ENCODE results near the gene ADGRB3.
A peak's percentile ranks its signal among the peaks of the same experiment; 100 is the strongest.

The ADGRB3 gene

DNA sequence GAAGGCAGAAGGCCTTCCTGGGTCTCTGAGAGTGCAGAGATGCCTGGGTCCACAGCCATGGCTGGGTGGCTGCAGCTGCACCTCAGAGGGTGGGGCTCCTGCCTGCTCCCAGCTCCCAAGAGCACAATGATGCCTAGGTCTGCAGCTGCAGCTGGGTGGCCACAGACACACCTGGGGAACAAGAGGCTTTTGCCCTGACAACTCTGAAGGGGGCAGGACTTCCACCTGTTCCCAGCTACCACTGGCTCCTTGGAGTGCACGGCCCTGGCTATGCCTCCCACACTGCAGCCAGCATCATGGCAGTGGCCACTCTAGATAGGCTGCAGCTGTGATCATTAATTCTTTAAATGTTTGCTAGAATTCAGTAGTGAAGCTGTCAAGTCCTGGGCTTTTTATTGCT, 511.3 kb downstream of the ADGRB3 start:
- no peak for DNase-seq

DNA sequence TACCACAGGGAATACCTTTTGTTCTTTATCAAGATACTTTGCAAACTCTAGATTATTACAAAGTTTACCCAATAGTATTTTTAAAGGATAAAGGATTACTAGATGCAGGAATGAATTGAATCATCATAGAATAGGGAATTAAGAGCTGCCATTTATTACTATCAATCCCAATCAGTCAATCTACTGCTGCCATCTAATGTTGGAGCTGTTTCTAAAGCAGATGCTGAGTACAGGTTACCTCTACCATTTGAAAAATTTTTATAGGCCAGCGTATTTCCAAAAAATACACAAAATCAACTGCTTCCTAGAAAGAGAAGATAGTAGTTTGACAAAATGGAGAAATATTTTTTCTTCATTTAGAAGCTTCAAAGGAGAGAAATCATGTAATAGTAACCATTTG, 520.4 kb downstream of the ADGRB3 start:
- no peak for DNase-seq

DNA sequence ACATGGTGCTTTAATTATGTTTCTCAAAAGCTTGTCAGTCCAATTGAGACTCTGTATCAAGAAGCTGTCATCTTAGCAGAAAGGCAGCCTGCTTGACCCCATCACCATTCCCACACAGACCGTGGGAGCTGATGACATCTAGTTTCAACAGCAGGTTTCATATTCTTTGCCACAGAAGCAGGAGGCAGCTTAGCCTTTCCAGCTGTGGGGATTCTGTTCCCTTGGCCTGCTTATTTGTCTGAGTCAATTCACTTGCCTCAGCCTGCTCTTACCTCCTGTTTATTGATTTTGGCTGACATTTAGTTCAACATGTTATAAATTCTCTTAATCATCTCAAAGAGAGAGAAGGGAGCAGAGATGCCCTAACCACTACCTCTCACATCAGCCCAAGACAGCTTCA, 527.7 kb downstream of the ADGRB3 start:
- DNase-seq = no peak

DNA sequence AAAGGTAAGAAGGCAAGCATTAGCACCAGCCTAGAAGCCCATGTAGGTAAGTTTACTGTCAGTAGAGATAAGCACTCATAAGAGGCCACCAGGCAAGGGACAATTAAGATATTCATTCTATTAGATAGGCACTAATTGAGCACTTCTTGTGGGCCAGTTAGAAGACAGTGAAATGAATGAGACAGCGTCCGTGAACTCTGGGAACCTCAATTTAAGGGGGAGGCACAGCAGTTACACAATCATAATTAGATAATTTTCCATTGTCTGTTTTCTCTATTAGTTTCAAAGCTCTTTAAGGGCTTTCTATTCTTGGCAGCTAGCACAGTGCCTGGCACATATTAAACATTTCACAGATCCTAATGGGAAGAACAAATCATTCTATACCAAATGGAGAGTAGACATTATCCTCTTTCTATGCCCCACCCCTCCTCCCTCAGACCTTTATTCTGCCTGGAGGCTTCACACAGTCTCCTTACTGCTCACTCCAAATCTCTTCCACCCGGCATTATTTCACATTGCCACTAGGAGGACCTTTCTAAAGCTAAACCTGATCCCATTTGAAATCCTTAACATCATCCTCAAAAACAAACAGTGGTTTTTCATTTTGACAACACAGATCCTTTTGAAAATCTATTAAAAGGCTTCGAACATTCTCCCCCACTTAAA, 529.6 kb downstream of the ADGRB3 start:
- DNase-seq = peak; percentile 48

DNA sequence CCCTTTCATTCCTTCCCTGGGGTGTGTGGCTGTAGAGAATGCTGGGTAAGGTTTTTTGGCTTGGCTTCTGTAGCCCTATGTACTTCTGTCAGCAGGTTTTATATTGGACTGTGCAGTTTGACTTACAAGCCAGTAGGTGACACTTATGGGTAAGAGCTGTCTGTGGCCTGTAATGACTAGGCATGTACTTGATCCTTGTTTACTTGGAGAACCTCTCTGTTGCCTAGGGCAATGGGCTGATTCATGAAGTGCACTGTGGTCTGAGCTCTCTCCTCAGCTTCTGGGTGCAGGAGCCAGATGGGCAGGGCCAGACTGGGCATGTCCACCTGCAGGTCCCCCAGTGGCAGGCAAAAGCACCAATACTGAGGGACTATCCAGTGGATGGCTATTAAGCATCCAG, 544.6 kb downstream of the ADGRB3 start:
- DNase-seq = peak; percentile 5

DNA sequence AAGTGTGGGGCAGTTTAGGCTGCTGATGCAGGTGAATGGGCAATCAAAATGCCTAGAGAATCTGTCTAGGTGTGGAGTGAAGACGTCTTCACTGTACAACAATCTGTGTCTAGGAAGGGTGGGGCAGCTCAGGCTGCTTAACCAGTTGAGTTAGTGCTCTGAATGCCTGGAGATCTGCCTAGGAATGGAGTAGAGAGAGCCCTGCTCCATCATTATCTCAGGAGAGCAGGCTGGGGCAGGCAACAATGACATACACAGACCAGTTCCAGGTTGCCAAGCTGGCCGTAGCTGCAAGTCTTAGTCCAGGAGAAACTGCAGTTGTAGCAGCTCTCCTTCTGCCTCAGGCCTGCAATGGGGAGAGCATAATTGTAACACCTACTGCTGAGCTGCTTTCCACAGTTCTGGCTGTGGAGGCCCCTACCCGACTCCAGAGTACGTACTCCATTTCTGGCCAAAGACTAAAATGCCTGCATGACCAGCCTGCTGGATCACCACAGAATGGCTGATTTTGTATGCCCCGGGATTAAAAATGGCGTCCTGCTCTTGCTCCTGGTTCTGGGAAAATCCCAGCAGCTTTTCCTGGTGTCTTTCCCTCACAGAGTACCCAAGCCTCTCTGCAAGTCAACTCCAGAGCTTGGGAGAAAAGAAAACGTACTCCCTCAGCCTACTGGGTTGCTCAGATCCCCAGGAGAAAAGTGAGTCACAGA, 545.4 kb downstream of the ADGRB3 start:
- DNase-seq = no peak

DNA sequence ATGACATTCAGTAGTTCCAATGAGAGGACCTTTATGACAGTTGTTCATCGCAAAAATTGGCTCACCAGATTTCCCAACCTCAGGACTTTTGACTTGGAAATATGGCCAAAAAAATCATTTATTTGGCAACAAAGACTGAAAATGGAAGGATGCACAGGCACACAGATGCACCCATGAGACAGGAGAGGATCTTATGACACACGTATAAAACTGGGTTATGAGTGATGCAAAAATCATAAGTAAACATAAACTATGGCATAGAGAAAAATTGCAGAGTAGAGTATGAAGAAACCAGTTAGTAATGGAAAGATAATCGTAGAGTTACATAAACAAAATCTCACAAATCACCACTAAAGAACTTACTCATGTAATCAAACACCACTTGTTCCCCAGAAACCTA, 546.9 kb downstream of the ADGRB3 start:
- DNase-seq = no peak

DNA sequence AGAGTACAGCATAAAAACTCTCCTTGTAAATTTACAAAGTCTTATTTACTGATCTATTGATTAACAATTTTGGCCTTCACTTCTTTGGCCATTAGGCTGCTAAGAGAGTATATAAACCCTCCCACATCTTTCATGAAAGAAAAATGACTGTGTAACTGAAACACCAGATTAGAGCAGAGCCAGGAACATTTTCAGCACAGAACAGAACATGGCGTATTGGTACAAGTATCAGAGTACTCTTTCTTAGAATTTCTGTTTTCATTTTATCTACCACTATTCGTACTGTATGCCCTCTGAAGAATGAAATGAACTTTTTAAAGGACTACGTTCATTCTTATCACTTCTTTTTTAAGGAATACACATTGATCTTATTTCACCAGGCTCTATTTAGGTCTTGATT, 550.2 kb downstream of the ADGRB3 start:
- DNase-seq = no peak

DNA sequence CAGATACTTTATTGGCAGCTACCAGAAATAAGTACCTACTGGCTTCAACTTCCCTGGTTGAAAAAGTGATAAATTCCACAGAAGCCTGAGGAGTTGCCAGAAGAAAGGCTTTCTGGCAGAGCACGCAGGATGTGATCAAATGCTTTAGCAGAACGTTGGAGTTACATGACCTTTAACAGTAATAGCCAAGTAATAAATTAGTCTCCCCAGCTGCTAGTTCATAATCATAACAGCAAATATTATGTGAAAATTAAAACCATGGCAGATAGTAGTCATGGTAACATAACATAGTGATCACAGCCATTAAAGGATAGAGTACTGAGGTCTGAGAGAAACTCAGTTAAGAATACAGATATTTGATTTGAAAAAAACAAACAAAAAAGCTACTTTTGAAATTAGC, 567.7 kb downstream of the ADGRB3 start:
- DNase-seq = no peak

DNA sequence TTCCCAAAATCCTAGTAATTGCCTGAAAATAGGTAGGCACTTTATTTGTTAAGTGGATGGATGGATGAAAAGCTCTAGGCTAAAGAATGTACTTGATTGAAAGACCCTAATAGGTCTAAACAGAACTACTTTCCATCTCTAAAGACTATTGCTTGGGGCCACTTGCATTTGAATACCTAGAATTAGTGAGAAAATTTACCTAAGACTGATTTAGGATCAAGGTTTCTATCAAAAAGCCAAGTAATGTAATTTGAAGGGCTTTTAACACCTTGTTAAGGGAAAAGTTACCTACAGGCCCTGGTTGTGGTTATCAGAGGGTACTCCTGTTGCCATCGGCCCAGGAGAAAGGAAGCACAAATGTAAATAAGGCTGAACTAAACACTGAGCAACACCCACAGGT, 581.0 kb downstream of the ADGRB3 start:
- no peak for DNase-seq

DNA sequence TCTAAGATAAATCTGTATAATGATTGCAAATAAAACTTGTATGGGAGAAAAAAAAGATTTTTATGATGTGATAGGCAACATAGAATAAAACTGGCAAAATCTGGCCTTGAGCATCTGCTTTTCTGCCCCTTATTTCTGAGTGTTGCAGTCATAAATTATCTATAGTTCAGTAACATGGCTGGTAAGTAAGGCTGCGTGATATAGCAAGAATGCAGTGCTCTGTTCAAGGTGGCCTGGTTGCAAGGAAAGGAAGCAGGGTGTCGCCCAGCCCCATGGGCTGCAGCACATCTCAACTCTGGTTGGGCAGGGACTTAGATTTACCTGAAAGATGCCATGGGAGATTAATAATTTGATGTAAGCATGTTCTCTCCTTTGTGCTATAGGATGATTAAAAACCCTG, 582.3 kb downstream of the ADGRB3 start:
- DNase-seq = no peak

DNA sequence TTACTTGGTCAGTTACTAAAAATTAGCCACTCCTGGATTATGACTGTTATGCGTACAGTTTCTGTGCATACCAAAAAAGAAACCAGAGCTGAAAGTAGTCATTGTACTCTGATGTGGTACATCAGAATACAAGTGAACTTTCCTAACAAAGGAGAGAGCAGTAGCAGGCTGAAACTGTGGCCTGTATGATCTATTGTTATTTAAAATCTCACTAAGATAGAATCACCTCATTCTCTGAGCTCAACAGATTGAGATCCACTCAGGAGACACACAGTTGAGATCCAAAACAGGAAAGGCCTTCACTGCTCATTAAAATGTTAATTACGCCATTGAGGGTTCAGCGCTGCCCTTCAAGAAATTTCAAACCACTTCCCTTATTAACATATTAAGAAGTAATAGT, 585.3 kb downstream of the ADGRB3 start:
- no peak for DNase-seq

DNA sequence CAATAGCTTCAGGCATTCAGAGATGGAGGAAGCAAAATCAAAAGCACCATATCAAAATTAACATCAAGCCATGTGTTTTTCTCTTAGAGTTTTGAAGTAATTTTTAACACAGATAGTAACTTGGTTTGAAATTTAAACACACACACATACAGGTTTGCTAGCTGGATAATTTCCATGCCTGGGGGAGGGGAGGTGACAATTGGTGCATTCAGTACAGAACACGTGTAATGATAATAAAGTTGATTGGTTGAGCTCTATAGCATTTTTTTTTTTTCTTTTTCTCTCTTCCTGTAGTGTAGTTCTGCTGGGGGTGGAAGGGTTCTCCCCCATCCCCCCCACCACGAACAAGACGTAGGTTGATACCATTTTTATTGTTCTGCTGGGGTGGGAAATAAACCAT, 596.9 kb downstream of the ADGRB3 start:
- no peak for DNase-seq

DNA sequence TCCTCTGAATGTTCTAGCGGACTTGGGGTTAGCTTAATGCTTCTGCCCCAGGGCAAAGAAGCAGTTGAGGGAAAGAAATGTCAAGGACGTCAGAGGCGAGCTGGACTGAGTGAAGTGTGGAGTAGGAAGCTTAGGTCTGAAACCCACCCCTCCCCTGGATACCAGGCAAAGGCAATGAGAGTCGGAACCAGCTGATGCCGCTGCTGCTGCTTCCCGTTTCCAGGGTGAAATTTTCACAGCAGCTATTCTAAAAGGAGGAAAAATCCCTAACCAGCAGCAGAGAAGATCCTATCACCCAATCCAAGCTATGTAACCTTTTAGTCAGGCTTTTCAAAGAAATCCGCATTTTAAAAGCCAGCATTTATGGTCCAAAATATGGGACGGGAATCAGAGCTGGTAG, 597.4 kb downstream of the ADGRB3 start:
- no peak for DNase-seq

DNA sequence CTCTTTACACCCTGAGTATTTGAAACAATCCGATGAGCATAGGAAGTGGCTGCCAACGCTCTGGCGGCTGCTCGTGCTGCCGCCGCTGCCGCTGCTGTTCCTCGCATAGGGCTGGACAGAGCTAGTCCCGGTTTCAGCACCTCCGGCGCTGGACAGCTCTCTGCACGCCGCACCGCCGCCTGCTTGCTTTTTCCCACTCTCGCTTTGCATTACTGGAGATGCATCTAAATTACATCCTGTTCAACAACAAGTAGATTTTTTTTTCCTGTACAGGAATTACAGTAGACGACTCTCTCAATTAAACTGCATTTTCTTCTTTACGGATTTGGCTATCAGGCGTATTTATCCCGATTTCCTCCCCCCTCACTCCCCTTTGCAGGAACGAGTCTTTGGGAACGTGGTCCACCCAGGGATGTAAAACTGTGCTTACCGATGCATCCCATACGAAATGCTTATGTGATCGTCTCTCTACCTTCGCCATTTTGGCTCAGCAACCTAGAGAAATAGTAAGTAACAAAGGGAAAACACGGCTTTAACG, 597.9 kb downstream of the ADGRB3 start:
- DNase-seq = no peak

DNA sequence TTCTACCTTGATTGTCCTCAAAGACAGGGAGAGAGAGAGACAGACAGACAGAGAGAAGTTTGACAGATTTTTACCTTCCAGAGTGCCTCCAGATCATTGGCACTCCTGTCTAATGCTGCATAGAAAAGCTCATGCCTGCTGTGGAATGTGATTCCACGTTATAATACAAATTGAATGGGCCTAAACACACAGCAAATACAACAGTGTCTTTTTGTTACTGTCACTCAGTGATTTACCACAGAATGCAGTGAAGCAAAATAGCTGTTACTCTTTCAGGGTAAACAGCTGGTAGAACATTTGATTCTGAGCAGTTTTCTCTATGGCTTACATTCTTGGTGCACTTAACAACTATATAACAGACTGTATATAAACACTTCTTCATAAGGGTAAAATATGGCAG, 603.0 kb downstream of the ADGRB3 start:
- DNase-seq = no peak

DNA sequence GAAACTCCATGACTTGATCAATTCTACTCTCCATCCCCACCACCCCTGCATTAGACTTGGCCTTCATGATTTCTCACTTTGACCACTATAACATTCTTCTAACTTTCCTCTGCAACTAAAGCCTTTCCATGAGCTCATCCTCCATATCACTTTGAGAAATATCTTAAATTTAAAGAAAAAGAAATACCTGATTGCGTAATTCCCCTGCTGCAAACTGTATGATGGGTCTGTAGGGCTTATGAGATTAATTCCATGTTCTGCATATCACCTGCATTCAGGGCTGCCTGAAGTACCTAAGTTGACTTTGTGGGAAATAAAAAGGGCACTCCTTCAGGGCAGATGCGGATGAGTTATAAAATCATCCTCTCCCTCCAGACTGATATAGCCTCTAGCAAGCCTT, 611.9 kb downstream of the ADGRB3 start:
- DNase-seq = no peak

DNA sequence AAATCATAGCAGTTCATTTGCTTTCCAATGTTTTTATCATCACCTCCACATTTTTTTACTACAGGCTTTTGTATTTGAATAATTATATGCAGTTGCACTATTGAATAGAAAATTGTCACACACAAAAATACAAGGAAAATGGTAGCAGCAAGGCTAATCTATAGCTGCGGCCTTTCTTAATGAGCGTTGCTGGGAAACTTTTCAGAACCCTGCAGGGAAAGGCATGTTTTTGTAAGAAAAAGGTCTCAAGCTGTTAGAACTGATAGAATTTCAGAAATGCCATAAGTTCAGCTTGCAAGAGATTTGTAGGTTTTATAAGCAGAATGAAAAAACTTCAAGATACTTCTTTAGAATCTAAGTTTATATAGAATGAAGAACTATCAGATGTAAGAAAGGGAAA, 625.9 kb downstream of the ADGRB3 start:
- DNase-seq = no peak

DNA sequence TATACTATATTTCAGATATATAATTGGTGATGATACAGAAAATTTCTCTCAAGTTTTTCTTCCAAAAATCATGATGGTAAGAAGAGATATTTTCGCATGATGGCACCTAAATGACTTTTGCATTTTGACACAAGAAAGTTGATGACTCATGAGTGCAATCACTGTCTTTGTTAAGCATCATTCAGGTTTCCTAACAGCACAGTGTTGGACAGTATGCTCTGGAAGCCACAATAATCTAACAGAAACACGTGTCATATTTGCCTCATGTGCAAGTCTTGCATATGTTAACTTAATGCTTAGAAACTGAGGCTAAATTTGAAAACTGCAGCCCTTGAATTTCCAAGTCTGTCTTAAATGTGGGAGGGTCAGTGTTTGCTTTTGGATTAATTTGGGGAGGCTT, 628.2 kb downstream of the ADGRB3 start:
- DNase-seq = no peak

DNA sequence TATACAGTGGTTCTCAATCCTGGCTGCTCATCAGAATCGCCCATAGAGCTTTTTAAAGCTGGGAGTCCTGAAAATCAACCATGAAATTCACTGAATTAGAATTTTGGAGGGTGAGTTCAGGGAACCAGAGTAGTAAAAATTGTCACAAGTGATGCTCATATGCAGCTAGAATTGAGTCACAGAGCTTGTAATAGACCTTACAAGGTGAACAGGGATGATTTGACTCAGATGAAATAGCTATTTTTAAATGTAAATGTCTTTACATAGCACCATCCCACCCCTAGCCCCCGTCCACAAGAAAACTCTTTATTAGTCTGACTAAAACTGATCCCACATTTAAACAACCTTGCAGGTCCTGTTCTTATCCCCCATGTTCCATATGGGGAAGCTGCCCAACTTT, 630.0 kb downstream of the ADGRB3 start:
- no peak for DNase-seq

DNA sequence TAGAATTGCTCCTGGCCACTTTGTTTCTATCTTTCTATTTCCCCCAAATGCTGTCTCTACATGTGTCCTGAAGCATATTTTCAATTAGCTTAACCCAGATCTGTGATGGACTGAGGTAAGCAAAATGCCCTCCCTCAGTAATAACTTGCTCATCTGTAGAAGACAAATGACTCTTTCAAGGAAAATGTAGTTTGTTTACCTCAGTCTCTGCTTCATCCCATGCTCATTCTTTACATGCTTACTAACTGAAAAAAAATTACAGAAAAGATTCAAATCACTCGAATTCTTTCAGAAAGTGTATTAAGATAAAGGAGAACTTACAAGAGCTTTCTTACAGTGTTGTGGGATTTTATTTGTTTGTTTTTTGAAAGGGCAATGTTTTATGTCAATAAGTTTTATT, 630.6 kb downstream of the ADGRB3 start:
- DNase-seq = no peak

DNA sequence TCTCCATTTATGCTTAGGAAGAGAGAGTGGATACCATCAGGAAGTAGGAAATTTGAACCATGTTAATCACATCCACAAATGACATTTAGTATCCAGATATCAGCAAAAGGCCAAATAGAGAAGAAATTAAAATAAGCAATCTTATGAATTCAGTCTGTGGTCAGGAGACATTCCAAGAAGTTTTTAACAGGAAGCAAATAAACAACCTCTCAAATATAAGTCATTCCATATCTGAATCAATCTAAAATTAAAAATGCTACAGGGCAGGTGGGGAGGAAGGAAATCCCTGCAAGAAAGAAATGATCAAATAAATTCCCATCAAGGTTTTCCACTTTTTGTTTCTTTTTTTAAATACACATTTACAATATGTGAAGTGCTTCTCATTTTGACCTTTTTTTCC, 641.1 kb downstream of the ADGRB3 start:
- DNase-seq = no peak

DNA sequence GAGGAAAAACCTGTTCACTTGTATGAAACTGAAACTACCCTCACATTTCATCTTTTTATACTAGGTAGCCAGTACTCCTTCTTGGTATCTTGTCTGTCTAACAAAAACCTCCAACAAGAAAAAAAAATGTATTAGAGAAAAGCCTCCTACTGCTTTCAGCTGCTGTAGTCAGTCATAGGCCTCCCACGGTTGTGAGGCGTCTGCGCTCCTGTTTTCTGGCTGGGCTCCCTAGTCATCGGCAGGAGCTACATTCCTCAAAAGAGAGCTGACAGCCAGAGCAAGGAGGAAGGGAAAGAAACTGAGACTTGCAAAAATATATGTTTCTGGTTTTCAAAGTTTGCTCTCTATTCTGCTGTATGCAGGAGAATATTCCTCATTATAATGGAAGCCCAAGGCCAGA, 644.7 kb downstream of the ADGRB3 start:
- no peak for DNase-seq

DNA sequence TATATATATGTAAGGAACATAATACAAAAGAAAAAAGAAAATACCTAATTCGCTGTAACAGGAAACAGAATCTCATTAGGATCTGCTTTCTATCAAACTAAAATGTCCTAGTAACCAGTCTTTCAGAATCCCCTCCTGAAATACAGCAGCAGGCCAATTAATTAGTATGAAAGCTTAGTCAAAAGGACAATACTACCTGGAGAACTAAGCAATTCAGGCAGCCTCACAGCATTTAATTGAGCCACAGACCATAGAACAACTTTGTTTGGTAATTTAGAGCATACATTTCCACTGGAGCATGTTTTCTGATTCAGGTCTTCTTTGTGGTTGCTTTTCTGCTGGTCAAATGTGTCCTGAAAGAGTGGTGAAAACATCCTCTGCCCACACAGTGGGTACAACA, 645.8 kb downstream of the ADGRB3 start:
- DNase-seq = no peak

DNA sequence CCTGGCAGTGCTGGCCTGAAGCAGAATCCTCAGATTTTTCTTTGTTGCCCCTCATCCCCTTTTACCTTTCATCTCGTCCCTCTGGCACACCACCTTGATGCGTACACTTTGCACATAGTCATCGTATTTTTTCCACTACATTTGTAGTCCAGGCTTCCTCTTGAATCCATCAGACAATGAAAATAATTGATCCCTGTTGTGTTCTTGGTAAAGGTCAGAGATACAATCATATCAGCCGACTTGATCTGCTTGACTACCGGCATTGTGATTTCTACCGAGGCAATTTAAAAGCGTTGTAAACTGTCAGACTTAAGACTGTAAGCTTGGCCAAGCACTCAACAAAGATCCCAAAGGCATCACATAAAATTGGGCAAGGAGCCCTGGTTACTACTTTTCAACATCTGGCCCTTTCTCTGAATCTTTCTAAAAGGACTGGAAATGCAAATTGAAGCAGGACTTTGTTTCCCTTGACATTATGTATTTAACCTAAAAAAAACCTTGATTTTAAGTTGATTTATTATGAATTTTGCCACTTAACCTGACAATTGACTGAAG, 649.2 kb downstream of the ADGRB3 start:
- no peak for DNase-seq
